Central memory CD8-positive, alpha-beta T cell (primary cell): Measurements from ENCODE around the gene MYO18B.

Experiments used
- ATAC-seq: fragments of 150-1000 bp; cut with Tn5 transposase; replicated peaks from 2 replicates; pipeline ENCODE4 v1.10.0; 2022; ENCODE audit warnings: mild to moderate bottlenecking, moderate FRiP score, moderate number of reproducible peaks; ENCODE audit not compliant: poor library complexity, severe bottlenecking; ENCODE audit errors: extremely low read depth
- DNase-seq, 2 donors: peaks; one replicate each; pipeline ENCODE4 v3.0.0; 2021; ENCODE audit warnings: low spot score in 2 of 2
- H3K27ac Mint-ChIP-seq: one replicate; pipeline ENCODE4 v1.8.0; 2022; ENCODE audit warnings: low read depth, mild to moderate bottlenecking, moderate library complexity, mixed read lengths
- H3K27me3 Mint-ChIP-seq: one replicate; pipeline ENCODE4 v1.8.0; 2022; ENCODE audit warnings: mixed read lengths
- H3K36me3 Mint-ChIP-seq: one replicate; pipeline ENCODE4 v1.8.0; 2022; ENCODE audit warnings: mild to moderate bottlenecking, moderate library complexity, mixed read lengths; ENCODE audit not compliant: insufficient read depth
- H3K4me1 Mint-ChIP-seq: one replicate; pipeline ENCODE4 v1.8.0; 2022; ENCODE audit warnings: mixed read lengths
- H3K4me3 Mint-ChIP-seq: one replicate; pipeline ENCODE4 v1.8.0; 2022; ENCODE audit warnings: mild to moderate bottlenecking, moderate library complexity, mixed read lengths
- H3K9me3 Mint-ChIP-seq: one replicate; pipeline ENCODE4 v1.8.0; 2022; ENCODE audit warnings: mixed read lengths

The MYO18B gene

DNA sequence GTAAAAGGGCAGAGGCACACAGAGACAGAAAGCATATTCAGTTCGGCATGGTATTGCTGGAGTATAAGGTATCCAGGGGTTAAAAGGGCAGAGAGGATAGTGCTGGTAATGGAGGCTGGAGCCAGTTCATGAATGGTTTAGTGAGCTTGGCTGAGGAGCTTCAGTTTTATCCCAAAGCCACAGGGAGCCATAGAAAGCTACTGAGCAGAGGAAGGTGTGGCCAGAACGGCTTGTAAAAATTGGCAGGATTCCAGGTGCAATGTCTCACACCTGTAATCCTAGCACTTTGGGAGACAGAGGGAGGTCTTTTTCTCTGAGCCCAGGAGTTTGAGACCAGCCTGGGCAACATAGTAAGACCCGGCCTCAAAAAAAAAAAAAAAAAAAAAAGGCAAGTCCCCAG lies 186.1 kb downstream of the MYO18B start:
- DNase-seq = no peak
- Mint-ChIP-seq H3K36me3 (no peaks in the 10 kb centered on the region), H3K27me3 (peaks cover 18% of the 10 kb centered on the region), H3K4me1 (no peaks in the 10 kb centered on the region), H3K9me3 (peaks cover 6% of the 10 kb centered on the region), H3K27ac (no peak overlapping the region), H3K4me3 (no peak overlapping the region)
- ATAC-seq = no peak

DNA sequence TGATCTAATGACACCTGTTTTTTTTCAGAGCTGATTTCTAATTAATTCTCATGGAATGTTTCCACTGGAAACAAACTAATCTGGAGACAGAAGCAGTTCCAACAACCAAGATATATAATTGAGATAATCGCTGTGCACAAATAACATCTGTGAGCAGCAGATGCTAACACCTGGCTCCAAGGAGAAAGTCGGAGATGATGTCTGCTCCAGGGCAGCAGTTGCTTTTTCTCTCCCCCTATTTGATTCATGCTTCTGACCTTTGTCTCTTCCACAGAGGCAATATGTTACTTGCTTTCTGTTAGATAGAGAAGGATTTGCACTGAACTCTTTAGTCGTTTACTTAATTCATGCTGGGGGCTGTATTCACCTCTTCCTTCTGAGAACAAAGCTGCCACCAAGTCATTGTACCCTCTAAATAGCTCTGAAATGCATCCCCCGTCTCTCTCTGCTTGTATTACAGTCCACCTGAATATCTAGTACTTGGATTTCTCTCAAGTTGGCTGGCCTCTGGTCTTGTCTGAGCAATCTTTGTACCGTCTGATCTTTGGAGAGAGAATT lies 187.4 kb downstream of the MYO18B start:
- no peak for ATAC-seq
- H3K9me3 Mint-ChIP-seq = peaks cover 6% of the 10 kb centered on the region
- H3K36me3 Mint-ChIP-seq = no peaks in the 10 kb centered on the region
- DNase-seq = no peak
- no peak overlapping the region for H3K27ac Mint-ChIP-seq
- H3K27me3 Mint-ChIP-seq = peaks cover 13% of the 10 kb centered on the region
- H3K4me3 Mint-ChIP-seq = no peak overlapping the region
- no peaks in the 10 kb centered on the region for H3K4me1 Mint-ChIP-seq

DNA sequence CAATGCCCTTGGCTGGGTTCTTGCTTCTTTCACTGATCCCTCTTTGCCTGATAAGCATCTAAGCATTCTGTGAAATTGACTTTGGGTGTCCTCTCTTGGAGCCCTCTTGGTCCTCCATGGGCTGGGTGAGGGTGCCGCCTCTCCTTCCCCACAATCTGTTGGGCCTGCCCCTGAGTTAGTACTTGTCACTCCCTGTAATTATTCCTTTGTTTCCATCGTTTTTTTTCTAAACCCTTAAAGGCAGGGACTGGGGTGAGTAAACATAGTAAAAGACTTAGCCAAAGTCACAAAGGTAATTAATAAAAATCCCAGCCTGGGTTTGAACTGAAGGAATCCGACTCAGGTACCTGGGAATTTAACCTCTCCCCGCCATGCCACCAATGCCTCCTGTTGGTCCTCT lies 188.1 kb downstream of the MYO18B start:
- Mint-ChIP-seq H3K27me3 (peaks cover 15% of the 10 kb centered on the region), H3K4me1 (no peaks in the 10 kb centered on the region), H3K4me3 (no peak overlapping the region), H3K36me3 (no peaks in the 10 kb centered on the region), H3K9me3 (peaks cover 6% of the 10 kb centered on the region), H3K27ac (no peak overlapping the region)
- no peak for DNase-seq
- no peak for ATAC-seq

DNA sequence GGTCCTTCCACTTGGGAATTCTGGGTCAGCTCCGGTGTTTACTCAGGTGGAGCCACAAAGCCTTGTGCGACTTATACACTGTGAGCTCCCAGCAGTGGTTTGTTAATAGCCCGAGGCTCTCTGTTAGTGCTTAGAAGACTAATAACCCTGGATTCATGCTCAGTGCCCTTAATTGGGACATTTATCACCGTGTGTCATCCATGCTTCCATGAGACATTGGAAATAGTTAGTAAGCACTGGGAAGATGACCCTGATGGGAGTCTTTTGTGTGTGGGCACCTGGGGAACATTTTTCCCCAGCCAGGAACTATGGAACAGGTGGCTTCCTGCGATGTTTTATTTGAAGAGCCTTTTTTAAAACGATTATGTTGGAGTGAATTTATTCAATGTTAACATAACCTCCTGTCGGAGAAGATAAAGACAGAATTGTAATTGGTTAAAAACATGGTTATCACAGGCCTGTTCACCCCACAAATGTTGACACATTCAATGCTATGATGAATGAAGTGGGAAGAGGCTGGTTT lies 188.9 kb downstream of the MYO18B start:
- no peak for ATAC-seq
- Mint-ChIP-seq H3K4me3 (no peak overlapping the region), H3K4me1 (no peaks in the 10 kb centered on the region), H3K9me3 (peaks cover 6% of the 10 kb centered on the region), H3K27me3 (peaks cover 23% of the 10 kb centered on the region), H3K36me3 (no peaks in the 10 kb centered on the region), H3K27ac (no peak overlapping the region)
- no peak for DNase-seq

DNA sequence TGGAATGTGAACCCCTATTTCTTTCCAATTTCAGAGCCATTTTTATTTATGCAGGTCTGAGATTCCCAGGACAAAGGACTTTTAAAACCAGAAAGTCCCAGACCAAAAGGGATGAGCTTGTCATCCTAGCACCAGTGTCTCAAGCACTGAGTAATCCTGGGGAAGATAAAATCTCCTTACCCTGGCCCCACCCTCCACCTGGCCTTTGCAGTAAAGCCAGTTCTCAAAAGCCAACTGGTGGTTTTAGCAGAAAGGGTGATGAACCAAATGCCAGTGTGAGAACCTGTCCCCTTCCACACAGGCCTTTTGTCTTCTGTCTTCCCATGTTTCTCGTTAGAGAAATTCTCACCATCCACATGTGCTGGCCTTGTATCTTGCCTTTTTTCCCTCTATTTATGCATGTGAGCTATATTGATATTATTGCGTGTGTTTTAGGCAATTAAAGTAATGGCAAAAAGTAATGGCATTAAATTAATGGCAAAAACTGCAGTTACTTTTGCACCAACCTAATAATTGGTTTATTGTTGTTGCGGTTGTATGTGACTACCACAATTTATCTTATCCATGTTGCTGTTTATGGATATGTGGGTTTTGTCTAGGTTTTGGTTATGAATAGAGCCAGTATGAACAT lies 191.3 kb downstream of the MYO18B start:
- Mint-ChIP-seq H3K36me3 (no peaks in the 10 kb centered on the region), H3K27ac (no peak overlapping the region), H3K4me3 (no peak overlapping the region), H3K27me3 (peaks cover 27% of the 10 kb centered on the region), H3K4me1 (no peaks in the 10 kb centered on the region), H3K9me3 (peaks cover 5% of the 10 kb centered on the region)
- ATAC-seq = no peak
- DNase-seq = no peak

DNA sequence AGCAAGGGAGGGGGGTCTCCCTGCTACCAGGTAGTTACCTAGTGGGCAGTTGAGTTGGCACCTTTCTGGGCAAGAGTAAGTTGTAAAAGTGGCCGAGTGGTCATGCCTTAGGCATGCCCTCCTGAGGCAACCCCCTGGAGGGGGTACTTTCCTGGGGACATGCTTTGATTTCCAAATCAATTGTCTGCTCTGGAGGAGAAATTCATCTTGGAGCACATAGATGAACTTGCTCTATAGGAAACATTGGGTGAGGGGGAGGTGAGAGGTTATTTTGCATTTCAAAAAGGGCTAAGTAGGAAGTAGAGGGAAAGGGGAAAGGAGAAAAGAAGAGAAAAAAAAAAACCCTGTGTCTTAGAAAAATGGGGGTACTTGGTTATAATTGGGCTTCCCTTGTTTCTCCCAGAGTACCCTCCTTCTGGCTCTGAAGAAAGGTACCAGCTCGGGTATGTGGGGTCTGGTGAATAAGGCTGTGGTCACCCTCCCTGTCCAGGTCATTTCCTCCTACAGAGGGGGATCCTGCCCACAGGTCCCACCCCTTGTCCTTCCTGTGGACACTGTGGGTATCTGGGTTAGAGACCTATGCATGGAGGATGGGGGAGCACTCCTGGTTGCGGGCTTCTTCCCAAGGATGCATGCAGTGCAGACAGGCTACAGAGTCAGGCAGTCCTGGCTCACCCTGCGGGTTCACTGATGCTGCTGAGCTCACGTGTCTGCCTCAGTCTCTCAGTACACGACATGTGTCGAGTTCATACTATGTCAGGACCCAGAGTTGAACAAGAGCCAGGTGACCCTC lies 193.5 kb downstream of the MYO18B start:
- H3K9me3 Mint-ChIP-seq = peaks cover 6% of the 10 kb centered on the region
- H3K27me3 Mint-ChIP-seq = peaks cover 44% of the 10 kb centered on the region
- ATAC-seq = no peak
- no peaks in the 10 kb centered on the region for H3K36me3 Mint-ChIP-seq
- H3K4me3 Mint-ChIP-seq = no peak overlapping the region
- DNase-seq = no peak
- no peaks in the 10 kb centered on the region for H3K4me1 Mint-ChIP-seq
- no peak overlapping the region for H3K27ac Mint-ChIP-seq

DNA sequence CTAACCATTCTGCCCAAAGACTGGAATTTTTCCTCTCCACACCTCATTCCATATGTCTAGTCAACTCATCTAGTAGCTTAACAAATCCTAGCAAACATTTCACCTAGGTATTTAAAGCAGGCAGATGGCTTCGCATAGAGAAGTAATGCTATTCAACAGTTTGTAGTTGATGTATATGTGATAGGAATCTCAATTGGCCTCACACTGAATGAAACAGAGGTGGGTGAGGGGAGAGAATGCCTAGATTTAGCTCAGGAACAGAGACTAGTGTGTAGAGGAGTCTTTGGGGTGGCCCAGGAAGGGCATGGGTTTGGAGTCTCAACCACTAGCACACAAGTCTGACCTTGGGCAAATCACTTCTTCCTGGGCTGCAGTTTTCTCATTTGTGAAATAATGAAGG lies 196.2 kb downstream of the MYO18B start:
- H3K27ac Mint-ChIP-seq = no peak overlapping the region
- no peak overlapping the region for H3K4me3 Mint-ChIP-seq
- peaks cover 6% of the 10 kb centered on the region for H3K9me3 Mint-ChIP-seq
- no peaks in the 10 kb centered on the region for H3K4me1 Mint-ChIP-seq
- ATAC-seq (no peak), DNase-seq (no peak)
- H3K27me3 Mint-ChIP-seq = peaks cover 64% of the 10 kb centered on the region
- no peaks in the 10 kb centered on the region for H3K36me3 Mint-ChIP-seq

DNA sequence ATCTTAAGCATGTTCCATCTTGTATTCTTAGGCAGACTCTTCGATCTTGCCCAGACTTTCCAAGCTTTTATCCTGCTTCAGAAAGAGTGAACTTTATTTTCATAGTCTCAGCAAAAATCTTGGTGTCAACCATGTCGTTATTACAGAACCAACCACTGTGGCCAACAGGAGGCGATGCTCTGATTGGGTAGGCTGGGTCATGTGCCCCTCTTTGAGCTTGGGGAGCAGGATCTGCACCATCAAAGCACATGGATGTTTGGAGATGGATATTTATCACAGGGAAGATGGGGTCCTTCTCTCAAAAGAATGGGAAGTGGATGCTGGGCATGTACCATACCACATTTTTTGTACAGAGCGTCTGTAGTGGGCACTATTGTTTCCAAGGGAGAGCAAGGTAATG lies 197.4 kb downstream of the MYO18B start:
- DNase-seq (no peak), ATAC-seq (no peak)
- no peaks in the 10 kb centered on the region for H3K4me1 Mint-ChIP-seq
- H3K27ac Mint-ChIP-seq = no peak overlapping the region
- H3K4me3 Mint-ChIP-seq = no peak overlapping the region
- H3K9me3 Mint-ChIP-seq = peaks cover 6% of the 10 kb centered on the region
- H3K27me3 Mint-ChIP-seq = peaks cover 56% of the 10 kb centered on the region
- H3K36me3 Mint-ChIP-seq = no peaks in the 10 kb centered on the region

DNA sequence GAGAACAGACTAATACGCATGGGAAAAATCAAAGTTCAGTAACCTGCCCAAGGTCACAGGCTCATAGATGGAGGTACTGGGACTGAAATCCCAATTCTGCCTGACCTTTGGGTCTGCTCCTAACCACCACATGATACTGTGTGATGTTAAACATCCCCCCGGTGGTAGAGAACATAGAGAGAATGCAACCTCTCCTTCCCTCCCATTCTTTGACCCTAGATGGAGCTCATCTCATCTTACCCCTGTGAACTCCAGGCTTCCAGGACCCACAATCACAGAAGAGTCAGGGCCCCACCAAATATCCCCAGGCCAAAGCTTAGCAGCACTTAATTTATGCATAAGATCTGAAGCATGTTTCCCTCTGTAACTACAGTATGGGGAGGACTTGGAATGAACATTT lies 198.5 kb downstream of the MYO18B start:
- H3K9me3 Mint-ChIP-seq = peaks cover 6% of the 10 kb centered on the region
- no peaks in the 10 kb centered on the region for H3K4me1 Mint-ChIP-seq
- no peaks in the 10 kb centered on the region for H3K36me3 Mint-ChIP-seq

DNA sequence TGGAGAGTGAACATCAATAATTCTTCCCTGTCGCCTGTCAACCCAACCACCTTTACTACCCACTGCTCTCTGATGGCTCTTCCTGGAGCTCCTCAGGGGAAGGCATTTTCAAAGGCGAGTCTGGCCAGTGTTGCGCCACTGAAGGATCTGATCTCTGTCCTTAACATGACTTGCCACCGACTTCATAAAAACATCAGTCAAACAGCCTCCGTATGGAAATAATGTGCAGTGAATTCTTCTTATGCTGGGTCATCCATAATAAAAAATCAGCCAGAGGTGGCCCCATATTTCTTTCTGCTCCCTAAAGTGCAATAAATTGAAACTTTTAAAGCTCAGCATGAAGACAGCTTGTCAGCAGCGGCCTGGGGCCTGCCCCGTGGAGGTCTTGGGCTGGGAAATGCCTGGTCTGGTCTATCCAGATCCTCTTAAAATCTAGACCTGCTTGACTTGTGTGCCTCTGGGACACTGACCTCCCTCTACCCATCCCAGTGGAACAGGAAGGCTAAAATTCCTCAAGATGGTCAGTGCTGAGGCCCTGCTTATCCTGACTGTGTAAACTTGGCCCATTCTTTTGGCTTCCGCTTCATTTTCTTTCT lies 199.5 kb downstream of the MYO18B start:
- H3K9me3 Mint-ChIP-seq = peaks cover 6% of the 10 kb centered on the region
- H3K27ac Mint-ChIP-seq = no peak overlapping the region
- no peaks in the 10 kb centered on the region for H3K4me1 Mint-ChIP-seq
- DNase-seq (no peak), ATAC-seq (no peak)
- peaks cover 37% of the 10 kb centered on the region for H3K27me3 Mint-ChIP-seq
- no peak overlapping the region for H3K4me3 Mint-ChIP-seq
- H3K36me3 Mint-ChIP-seq = no peaks in the 10 kb centered on the region

More for the DNA sequence above, 198.5 kb downstream of the MYO18B start:
- DNase-seq = no peak
- no peak overlapping the region for H3K27ac Mint-ChIP-seq
- ATAC-seq = no peak
- no peak overlapping the region for H3K4me3 Mint-ChIP-seq
- H3K27me3 Mint-ChIP-seq = peaks cover 45% of the 10 kb centered on the region

DNA sequence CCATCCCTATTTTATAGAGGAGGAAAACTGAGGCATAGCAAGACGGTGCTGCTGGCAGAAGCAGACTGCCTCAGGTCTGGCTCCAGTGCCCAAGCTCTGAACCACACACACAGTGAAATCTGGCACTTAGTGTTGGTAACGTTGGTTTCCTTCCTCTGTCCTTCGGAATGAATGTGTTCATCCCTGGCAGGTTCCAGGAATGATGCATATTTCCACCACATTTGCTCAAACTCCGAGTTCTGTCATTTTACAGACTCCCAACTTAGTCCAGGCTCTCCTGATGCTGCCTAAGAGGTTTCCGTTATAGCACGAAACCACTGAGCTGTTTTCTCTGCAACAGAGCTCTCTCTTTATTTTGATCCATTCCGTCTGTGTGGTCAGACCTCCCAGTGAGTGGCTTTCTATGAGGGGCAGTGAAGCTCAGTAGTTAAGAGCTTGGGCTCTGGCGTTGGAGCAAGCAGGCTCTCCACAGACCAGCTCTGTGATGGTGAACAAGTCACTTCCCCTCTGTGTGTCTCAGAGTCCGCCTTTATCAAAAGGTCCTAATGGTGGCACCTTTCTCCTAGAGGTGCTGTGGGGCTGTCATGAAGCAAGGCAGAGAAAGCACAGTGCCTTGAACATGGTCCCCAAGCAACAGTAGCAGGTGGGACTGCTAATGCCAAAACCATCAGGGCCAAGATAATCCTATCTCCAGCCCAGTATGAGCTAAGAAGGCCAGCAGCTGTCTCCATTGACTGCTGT lies 200.3 kb downstream of the MYO18B start:
- peaks cover 6% of the 10 kb centered on the region for H3K9me3 Mint-ChIP-seq
- no peak overlapping the region for H3K4me3 Mint-ChIP-seq
- H3K27me3 Mint-ChIP-seq = peaks cover 37% of the 10 kb centered on the region
- H3K27ac Mint-ChIP-seq = no peak overlapping the region
- H3K36me3 Mint-ChIP-seq = no peaks in the 10 kb centered on the region
- no peak for ATAC-seq
- no peaks in the 10 kb centered on the region for H3K4me1 Mint-ChIP-seq
- DNase-seq = no peak

DNA sequence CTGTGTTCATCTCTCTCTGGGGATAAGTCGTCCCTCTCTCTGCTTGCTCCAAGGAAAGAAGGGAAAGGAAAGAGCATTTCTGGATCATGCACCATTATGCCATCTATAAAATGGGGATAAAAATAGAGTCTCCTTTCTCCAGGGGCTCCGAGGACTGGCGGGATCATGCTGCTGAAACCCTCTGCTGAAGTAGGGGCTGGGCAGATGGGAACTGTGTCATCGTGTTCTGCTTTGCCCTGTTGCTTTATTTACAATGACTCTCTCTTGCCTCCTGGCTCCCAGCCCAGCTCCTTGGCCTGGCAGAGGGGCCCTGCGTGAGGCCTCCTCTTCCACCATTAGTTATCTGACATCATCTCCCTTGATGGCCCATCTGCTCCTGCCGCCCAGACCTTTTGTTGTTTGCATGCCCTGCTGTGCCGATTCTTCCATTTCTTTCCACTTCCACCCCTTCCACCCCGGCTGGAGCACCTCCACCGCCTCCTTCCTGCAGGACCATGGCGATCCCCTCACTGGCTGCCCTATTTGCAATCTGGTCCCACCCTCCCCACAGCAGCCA lies 200.9 kb downstream of the MYO18B start:
- ATAC-seq = no peak
- Mint-ChIP-seq H3K27ac (no peak overlapping the region), H3K4me1 (no peaks in the 10 kb centered on the region), H3K4me3 (no peak overlapping the region), H3K9me3 (peaks cover 4% of the 10 kb centered on the region), H3K27me3 (peaks cover 37% of the 10 kb centered on the region), H3K36me3 (no peaks in the 10 kb centered on the region)
- no peak for DNase-seq
